HG03575 (cell line): Measurements from ENCODE around the gene PTPRN2.

Experiments
- ATAC-seq: cut with Tn5 transposase; IDR thresholded peaks from one replicate; pipeline ENCODE4 v1.9.1; 2021; ENCODE audit not compliant: unreplicated experiment, insufficient number of reproducible peaks, low FRiP score; ENCODE audit errors: extremely low read depth

The PTPRN2 gene

GRCh38 chr7:158582089-158582456, 5.5 kb downstream of the PTPRN2 start:
- no peak for ATAC-seq

GRCh38 chr7:158581440-158582088, 6.1 kb downstream of the PTPRN2 start:
- ATAC-seq, result no peak

- no peak for ATAC-seq
Measured at GRCh38 chr7:158579662-158580646, 7.7 kb downstream of the PTPRN2 start.

- no peak for ATAC-seq
Measured at GRCh38 chr7:158576050-158576762, 11.4 kb downstream of the PTPRN2 start.

GRCh38 chr7:158574308-158575036, 13.2 kb downstream of the PTPRN2 start:
- no peak for ATAC-seq

- no peak for ATAC-seq
Measured at GRCh38 chr7:158573310-158573709, 14.3 kb downstream of the PTPRN2 start.

- no peak for ATAC-seq
Measured at GRCh38 chr7:158572000-158572828, 15.4 kb downstream of the PTPRN2 start.

GRCh38 chr7:158570449-158571170, 17.0 kb downstream of the PTPRN2 start:
- no peak for ATAC-seq

- ATAC-seq, result no peak
Measured at GRCh38 chr7:158569858-158570323, 17.7 kb downstream of the PTPRN2 start.

GRCh38 chr7:158568974-158569857, 18.4 kb downstream of the PTPRN2 start:
- ATAC-seq, result no peak

GRCh38 chr7:158567153-158567603, 20.4 kb downstream of the PTPRN2 start:
- no peak for ATAC-seq

- no peak for ATAC-seq
Measured at GRCh38 chr7:158564663-158565035, 23.0 kb downstream of the PTPRN2 start.

GRCh38 chr7:158563911-158564662, 23.5 kb downstream of the PTPRN2 start:
- ATAC-seq, result no peak

GRCh38 chr7:158563051-158563450, 24.6 kb downstream of the PTPRN2 start:
- no peak for ATAC-seq

GRCh38 chr7:158562517-158562916, 25.1 kb downstream of the PTPRN2 start:
- ATAC-seq, result no peak

- ATAC-seq, result no peak
Measured at GRCh38 chr7:158561659-158562058, 26.0 kb downstream of the PTPRN2 start.
